NCI-H2081 (cell line): ENCODE measurements around the gene HOXC6.

Experiments
- DNase-seq, 2 experiments: peaks; one replicate each; lab custom pipeline; 2025; lab: John Stamatoyannopoulos, UW

Gene HOXC6

DNA sequence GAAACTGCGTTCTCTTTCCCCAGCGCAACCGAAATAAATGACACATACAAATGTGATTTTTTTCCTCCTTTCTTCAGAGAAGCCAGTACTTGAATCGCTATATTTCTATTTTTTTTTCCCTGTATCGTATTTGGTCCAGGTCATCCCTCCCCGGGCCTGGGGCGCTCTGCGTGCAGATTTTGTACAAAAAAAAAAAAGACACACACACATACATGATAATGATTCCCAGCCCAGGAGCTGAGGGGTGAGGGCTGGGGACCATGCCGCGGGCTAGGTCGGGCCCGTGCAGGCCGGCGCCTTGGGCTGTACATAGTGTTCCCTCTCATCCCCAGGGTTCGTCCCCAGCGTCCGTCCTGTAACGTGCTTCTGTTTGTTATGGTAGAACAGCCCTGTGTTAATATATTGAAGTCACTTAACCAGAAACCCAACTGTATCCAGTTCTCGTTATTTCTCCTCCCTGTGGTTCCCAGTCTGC, 25.3 kb upstream of the HOXC6 start:
- DNase-seq = no peak

DNA sequence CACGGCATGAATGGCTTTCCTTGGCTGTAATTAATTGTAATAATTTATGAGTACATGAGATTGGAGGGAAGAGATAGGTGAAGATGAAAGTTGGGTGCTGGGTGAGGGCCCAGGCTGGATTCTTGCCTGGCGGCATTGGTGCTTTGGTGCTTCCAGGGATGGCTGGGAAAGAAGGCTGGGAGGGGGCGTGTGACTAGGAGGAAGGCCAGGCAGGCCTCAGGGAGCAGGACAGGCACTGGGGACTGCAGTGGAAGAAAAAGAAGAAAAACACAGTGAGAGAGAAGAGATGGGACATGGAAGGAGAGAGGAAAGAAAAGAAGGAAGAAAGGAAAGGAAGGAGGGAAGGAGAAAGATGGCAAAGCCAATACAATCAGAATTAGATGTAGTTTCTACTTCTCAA, 24.6 kb upstream of the HOXC6 start:
- no peak for DNase-seq

DNA sequence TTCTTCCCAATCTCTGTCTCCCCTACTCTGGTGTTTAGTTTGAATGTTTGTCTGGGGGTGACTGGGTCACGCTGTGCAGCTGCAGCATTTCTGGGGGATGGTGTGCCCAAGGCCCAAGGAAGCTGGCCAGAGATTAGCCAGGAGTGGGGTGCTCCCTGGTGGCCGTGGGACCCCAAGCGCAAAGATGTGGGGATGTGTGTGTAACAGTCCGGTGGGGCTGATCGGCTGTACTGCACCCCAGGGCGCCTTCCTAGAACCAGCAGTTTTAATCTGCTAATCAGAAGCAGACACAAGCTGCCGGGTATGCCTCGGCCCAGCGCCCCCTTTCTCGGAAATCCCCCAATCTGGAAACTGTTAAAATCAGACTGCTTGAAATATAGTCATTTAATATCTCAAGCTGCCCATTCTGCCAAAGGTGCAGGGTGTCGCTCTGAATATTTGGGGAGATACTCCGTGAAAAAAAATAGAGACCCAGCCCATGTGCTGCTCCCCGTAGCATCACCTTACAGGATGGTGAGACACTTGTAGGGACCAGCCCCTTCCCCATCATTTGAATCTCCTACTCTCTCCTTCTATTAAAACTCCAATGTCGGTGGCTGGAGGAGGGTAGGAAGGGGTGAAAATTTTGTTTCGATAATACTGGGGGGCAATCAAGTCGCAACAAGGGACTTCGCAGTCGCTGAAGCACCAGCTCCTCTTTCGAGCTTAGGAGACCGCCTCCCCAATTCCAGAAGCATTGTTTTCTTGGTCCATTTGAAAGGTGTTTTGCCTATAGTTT, 24.0 kb upstream of the HOXC6 start:
- DNase-seq = no peak

DNA sequence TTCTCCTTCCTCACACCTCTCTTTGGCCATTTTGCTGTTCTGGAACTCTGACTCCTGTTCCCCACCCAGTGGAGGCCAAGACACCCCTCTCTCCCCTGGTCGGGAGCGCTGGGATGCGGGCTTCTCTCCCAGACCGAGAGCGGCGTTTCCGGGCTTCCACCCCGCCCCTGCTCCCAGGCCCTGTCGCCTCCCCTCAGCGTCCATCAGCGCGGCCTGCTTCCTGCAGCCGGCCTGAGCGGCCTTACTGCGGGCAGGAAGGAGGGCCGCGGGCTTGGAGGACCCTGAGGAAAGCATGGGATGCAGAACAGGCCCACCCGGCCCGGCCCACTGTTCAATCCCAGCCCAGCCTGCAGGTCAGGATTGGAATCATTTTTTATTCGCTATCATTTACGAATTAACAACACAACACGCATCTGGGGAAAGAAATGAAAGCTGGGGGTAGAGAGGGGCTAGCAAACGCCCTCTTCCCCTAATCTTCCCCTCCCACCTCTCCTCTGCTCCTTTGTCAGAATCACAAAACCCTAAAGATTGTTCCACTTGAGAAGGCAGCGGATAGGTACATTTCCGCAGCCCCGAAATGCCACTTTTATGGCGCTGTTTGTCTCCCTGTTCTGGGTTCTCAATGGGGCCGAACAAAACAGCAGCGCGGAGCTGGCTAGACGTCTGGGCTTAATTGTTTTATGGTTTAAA, 23.3 kb upstream of the HOXC6 start:
- no peak for DNase-seq

DNA sequence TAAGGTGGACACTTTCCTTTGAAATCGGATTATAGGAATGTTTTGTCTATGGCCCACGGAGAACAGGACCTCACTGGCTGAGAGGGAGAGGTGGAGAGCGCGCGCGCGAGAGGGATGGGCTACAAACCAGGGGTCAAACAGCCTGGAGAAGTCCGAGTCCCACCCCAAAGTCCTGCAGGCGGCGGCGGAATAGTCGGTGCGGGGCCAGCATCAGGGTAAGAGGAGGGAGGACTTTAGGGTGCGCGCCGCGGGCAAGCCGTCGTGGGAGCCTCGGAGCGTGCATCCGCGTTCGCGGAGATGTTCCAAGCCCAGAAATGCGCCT, 22.7 kb upstream of the HOXC6 start:
- DNase-seq = no peak

DNA sequence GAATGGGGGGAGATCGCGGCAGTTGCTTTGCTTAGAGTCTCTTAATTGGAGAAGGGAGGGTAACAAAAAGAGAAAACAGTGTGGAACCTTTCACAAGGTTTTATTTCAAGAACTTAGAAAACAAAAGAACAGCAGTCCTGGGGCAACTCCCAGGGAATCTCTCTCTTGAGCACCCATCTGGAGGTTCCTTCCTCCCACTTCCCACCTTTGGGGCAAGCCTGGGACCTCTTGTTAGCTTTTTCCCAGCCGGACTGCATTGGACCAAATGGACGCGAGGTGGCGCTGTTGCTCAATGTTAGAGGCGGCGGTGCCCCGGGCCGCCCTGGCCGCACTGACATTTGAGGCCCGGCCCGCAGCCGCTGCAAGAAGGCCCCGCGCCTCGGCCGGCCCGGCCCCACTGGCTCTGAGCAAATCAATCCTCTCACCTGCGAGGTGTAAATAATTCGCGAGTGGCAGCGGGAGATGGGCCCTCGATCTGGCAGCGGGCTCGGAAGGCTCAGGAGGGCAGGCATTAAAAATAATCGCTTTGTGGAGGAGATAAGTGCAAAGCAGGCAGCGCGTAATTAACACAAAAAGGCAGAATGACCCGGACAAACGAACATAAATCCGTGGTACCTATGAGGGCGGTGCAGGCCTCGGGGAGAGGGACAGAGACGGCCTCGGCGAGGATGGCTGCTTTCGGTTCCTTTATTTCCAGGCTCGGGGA, 22.2 kb upstream of the HOXC6 start:
- DNase-seq = peak; percentile 52 to 66

DNA sequence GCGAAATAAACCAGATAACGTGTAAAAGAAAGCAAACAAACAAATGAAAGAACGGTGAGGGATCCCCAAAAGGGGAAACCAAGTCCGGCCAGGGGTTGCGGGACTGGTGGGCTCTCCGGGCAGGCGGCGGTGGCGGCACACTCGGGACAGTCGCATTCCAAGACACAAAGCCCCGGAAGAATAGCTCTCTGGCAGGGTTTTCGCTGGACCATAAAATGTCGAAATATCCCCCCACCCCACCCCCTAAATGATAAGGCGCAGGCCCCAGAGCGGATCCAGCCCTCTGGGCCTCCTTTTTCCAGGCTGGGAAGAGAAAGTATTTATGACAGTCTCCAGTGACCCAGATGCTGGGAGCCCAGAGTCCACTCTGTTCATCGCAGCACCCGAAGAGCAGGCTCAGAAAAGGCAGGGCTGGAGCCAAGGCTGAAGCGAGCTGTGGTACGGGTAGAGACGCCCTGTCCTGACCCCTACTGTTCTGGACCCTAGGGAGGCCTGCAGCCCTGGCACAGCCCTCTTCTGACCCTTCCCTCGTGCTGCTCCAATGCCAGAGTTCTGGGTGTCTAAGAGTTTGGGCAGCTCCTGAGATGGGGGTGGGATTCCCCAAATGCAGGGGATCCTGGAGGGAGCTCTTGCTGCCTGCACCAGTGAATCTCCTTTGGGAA, 21.6 kb upstream of the HOXC6 start:
- DNase-seq = no peak

DNA sequence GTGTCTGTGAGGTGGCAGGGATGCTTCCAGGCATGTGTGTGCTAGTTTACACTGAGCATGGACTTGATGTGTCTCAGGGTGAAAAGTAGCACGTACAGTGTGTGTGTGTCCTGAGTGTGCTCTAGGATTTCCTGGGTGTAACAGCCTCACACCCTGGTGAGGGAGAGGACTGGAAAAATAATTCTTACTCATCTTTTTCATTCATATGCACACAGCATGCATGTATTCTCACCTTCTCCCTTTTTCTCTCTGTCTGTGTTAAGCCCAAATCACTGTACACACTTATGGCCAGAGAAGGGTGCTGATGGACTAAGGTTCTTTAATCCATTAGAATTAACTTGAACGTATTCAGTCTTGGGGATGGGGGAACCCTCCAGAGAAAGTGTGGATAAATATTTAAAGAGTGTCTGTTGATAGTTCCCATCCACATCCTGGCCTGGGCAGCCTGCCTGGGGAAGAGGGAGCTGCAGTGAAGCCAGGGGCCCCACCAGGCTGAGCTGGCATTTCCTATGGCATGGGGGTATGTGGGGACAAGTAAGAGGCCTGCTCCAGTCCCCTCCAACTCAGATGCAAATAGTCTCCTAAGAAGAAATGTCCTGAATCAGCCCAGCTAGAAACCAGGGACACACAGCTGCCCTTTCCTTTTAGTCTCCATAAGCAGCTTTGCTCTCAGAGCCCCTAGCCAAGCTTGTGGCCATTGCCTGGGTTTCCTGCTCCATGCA, 20.5 kb upstream of the HOXC6 start:
- DNase-seq = no peak

DNA sequence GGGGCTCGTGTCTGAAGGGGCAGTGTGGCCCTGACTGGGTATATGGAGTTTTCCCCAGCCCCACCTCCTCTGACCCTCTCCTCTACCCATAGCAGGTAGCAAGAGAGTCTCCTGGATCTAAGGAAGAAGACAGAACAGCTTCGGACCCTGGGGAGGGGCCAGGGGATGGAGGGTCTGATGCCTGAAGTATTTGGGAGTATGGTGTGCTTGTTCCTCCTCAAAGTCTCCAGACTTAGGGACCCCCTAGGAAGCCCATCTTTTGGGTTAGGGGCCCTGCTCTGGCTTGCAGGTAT, 20.0 kb upstream of the HOXC6 start:
- DNase-seq = no peak

DNA sequence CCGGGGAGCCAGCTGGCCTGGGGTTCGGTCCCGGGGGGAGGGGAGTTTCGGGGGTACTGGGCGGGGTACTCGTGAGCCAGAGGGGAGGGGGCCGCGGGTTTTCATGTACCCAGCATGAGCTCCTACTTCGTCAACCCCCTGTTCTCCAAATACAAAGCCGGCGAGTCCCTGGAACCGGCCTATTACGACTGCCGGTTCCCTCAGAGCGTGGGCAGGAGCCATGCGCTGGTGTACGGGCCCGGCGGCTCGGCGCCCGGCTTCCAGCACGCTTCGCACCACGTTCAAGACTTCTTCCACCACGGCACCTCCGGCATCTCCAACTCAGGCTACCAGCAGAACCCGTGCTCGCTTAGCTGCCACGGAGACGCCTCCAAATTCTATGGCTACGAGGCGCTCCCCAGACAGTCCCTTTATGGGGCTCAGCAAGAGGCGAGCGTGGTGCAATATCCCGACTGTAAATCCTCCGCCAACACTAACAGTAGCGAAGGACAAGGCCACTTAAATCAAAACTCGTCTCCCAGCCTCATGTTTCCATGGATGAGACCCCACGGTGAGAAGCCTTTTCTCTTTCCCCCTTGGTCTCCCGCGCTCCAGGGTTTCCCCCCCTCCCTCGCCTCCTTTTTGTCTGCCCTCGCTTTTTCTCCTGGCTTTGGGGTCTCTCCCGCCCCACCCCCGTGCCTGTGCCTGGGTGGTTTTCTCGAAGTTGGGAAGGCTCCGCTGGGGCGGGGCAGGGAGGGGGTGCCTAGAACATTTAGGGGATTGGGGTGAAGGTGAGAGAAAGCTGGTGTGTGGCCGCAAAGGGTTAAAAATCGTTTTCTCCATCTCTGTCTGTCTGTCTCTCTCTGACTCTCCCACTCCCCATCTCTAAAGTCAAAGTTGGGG, 18.8 kb upstream of the HOXC6 start:
- DNase-seq = no peak

DNA sequence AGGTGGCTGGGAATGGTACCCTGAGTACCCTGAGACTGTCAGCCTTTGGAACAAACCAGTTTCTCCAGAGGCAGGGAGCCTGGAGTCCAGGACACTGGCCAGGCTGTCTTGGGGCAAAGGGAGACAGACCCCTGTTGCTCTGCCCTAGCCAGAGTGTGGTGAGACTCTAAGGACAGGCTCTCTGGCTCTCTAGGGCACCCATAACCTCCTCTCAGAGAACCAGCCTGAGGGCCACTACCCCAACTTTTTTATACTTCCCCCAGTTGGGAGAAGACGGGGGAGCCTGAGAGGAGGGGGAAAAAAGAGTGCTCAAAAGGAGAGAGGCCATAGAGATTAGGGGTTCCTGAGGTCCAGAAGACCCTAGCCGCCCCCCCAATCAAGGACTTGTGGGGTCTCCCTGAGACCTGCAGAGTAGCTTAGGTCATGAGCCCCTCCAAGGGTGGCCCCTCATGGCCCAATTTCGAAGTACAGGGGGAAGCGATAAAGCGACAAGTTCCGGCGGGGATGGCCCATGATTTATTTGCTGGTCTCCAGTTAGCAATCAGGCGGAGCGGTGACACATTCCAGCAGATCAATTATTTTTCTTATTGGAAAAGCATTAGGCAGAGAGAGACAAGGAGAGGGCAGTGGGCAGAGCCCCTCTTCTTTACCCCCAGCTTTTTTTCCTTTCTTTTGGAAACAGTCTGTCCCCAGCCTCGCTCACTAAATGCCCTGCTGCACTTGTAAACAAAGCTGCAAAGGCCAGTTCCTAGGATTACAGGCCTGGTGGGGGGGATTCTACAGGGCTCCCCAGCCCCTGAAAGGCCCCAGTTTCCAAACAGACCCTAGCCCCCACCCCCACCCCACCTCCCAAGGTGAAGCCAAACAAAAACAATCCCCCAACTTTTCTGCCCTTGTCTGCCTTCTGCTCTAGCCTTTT, 17.9 kb upstream of the HOXC6 start:
- no peak for DNase-seq

DNA sequence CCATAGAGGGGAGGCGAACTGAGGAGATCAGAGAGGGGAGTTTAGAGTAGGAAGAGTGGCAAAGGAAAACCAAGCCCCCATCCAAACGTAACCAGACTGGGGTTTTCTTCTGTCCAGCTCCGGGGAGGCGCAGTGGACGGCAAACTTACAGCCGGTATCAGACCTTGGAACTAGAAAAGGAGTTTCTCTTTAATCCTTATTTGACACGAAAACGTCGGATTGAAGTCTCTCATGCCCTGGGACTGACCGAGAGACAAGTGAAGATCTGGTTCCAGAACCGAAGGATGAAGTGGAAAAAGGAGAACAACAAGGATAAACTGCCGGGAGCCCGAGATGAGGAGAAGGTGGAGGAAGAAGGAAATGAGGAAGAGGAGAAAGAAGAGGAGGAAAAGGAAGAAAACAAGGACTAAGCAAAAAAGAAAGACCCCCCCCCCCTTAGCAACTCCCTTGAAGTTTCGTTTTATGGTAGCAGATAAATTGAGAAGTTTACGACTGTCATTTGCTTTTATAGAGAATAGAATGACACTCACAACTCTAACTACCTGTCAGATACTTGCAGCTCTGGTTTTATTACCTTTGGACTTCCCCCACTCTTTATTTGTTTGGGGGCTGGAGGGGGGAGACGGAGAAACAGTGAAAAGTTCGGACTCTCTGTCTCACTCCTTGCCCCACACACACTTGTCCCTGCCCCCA, 17.1 kb upstream of the HOXC6 start:
- DNase-seq = no peak

DNA sequence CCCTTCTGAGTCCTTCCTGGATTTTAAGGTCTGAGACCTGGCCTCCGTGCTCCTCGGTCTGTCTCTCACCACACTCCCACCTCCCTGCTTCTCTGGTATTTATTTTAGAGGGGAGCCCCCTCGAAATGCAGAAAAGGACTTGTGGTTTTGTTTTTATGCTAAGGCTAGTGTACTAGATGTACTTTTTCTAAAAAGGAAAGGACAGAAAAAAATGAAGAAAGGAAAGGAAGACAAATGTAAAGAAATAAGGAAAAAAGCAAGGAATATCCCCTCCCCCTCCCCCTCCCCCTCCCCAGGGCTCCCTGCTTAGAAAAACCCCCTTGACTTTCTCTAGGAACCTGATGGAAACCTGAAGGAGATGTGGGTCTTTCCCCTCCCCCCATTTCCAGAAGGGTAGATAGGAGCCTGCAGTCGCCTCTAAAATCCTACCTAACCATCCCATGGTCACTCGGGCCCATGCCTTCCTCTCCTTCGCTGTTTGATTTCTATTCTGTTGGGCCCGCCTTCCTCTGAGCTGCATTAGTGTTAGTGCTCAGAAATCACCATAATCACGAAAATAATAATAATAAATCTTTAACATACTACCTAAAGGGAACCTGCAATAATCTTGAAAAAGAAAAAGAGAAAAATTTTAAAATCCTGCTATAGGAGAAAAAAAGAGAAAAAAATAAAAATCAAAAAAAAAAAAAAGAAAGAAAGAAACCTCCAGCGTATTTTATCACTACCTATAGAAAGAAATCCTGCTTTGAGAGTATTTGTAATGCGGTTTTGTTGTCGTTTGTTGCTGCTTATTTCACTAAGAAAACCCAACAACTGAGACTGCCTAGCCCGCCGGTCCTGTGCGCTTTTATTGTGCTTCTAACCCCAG, 16.3 kb upstream of the HOXC6 start:
- no peak for DNase-seq

DNA sequence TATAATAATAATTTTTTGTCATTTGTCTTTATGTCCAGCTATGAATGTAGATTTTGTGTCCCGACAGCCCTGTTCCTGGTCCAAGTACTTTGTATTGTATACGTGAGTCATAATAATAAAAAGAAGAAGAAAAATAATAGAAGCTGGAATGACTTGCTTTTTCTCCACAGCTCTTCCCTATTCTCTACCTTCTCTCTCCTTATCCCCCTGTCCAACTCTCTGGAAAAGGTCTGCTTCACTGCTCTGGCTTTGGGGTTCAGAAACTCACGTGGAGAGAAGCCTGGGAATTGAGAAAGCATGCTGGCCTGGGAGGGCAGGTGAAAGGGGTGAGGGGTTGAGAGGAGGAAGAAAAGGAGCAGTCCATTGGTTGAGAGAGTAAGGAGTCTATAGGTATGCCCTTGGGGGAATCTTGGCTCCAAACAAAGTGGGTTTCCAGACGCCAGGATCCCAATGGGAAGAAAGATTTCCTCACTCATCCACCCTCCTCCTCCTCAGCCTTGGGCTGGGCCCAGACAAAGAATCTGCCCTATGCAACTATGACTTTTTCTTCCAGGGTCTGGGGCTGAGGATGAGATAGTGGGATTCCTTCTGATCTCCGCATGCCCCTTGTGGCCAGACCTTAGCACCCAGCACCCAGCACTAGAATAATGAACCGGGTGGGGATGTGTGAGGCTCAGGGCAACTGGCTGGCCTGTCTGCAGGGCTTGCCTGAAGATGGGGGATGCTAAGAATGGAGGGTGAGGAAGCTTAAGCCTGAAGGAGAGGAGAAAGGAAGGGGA, 15.4 kb upstream of the HOXC6 start:
- DNase-seq = no peak

DNA sequence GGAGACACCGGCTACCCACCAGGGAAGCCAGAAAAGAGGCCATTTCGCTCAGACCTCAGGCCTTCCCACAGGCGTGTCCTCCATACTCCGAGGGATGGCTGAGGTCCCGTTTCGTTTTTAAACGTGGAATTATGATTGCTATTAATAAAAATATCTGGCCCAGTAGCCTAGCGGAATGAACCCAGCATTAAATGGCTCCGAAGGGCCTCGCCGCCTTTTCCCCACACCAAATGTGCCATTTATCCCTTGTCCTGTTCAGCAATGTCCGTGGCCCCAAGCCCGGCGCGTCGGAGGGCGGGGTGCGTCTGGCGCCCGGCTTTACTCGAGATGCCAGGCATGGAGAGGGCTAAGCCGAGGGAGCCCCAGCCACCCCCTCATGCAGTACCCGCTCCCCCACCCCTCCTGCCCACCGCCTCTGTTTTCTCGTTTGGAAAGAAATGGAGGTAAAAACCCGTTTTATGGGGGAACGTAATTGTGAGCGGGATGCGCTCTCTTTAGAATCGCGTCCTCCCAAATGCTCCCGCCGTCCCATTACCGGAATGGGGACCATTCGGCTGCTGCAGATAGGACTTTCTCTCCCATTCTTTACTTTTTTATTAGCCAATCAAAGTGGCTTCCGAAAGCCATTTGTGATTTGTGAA, 13.7 kb upstream of the HOXC6 start:
- no peak for DNase-seq

DNA sequence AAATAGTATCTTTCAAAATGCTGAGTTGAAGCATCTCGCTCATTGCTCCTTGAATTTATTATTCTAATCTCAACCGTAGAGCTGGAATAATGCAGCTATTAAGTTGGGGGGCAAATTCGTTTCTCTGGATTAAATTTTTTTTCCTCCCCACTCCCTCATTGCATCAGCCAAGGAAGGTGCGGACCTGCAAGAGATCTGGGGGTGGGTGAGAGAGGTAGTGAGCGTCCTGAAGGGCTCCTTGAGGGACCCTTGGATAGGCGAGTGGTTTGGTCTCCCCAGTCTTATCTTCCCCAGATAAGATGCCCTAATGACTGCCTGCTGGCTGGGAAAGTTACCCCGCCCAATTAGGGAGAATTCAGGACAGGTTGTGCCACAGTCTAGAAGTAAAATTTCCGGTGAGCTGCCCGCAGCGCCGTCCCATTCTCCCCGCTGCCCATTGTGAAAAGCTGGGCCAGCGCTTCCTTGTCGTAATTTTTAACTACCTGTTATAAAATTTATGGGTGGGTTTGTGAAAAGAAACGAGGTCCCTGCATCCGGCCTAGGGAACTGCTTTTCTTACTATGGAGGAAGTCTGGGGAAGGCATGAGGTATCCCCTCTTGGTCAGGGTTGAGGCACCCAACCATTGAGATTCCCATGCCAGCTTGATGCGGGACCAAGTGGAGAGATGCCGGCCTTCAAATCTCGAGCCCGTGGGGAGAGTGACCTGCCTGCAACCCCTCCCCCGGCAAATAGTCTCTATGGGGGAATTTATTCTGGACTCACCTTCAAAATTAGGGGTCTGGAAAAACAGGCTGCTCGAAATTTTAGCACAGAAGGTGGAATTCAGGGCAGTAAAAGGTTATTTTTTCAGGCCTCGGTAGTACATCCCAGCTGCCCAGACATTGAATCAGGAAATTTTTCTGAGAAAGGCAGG, 13.0 kb upstream of the HOXC6 start:
- no peak for DNase-seq
